ENCODE results near the gene TPD52L1.

- TF ChIP-seq CTCF (IDR thresholded peaks at IDR 0.05) (no peak), ZFX (IDR thresholded peaks at IDR 0.05; ENCODE audit: borderline replicate concordance) (no peak)
These were observed 16.8 kb downstream of the TPD52L1 start for GRCh38 chr6:125170376-125170775.

Data from 22Rv1 (cell line).